H4 (cell line): ENCODE measurements around the gene ELOVL6. TPM values are rescaled to one million over a fixed set of nuclear protein-coding genes. Genes with fewer than 3 reads are reported as not detected.
A peak's percentile ranks its signal among the peaks of the same experiment; 100 is the strongest.

Experiments
- DNase-seq: peaks from one replicate; pipeline ENCODE4 v3.0.0-alpha.2; 2015; ENCODE audit warnings: low spot score
- total RNA-seq: library from RNA; depleted of rRNA; stranded (reverse); fragments of >200 nt; shearing (Covaris generic); gene quantifications from 2 replicates; pipeline ENCODE4 v1.2.3, GENCODE V29; 2014

The ELOVL6 gene
- total RNA-seq, 1 experiment from 2014 or later: 9.3 TPM

GRCh38 chr4:110032603-110033002 lies 165.8 kb downstream of the ELOVL6 start:
- DNase-seq: peak; percentile 25

- no peak for DNase-seq
Observed at GRCh38 chr4:110025718-110026117, 172.7 kb downstream of the ELOVL6 start.

GRCh38 chr4:110025056-110025455 lies 173.4 kb downstream of the ELOVL6 start:
- no peak for DNase-seq

GRCh38 chr4:110022457-110022856 lies 176.0 kb downstream of the ELOVL6 start:
- DNase-seq: no peak

- DNase-seq: no peak
Observed at GRCh38 chr4:110020646-110021443, 177.6 kb downstream of the ELOVL6 start.

- no peak for DNase-seq
Observed at GRCh38 chr4:110020139-110020538, 178.3 kb downstream of the ELOVL6 start.

GRCh38 chr4:110019153-110019552 lies 179.3 kb downstream of the ELOVL6 start:
- DNase-seq: no peak

- DNase-seq: no peak
Observed at GRCh38 chr4:110014233-110014632, 184.2 kb downstream of the ELOVL6 start.

GRCh38 chr4:110012917-110013316 lies 185.5 kb downstream of the ELOVL6 start:
- DNase-seq: no peak

- no peak for DNase-seq
Observed at GRCh38 chr4:110010797-110011196, 187.6 kb downstream of the ELOVL6 start.

- no peak for DNase-seq
Observed at GRCh38 chr4:110009550-110009949, 188.9 kb downstream of the ELOVL6 start.

GRCh38 chr4:110008540-110008939 lies 189.9 kb downstream of the ELOVL6 start:
- no peak for DNase-seq

GRCh38 chr4:110007217-110007616 lies 191.2 kb downstream of the ELOVL6 start:
- DNase-seq: no peak

GRCh38 chr4:110005461-110006056 lies 192.9 kb downstream of the ELOVL6 start:
- DNase-seq: peak; percentile 61

- DNase-seq: no peak
Observed at GRCh38 chr4:110004556-110004955, 193.9 kb downstream of the ELOVL6 start.

- no peak for DNase-seq
Observed at GRCh38 chr4:110003401-110004187, 194.8 kb downstream of the ELOVL6 start.

GRCh38 chr4:110002326-110002725 lies 196.1 kb downstream of the ELOVL6 start:
- no peak for DNase-seq

- DNase-seq: no peak
Observed at GRCh38 chr4:109999585-109999912, 198.9 kb downstream of the ELOVL6 start.

GRCh38 chr4:109998867-109999584 lies 199.4 kb downstream of the ELOVL6 start:
- peak; percentile 62 for DNase-seq

GRCh38 chr4:109996526-109996925 lies 201.9 kb downstream of the ELOVL6 start:
- DNase-seq: no peak
